ENCODE results near the gene TNIP3. TPM values are rescaled to one million over a fixed set of nuclear protein-coding genes. Genes with fewer than 3 reads are reported as not detected.

Gene TNIP3
- total RNA-seq, 2 experiments from 2014 or later: 1.0 TPM; not detected in 1

DNA sequence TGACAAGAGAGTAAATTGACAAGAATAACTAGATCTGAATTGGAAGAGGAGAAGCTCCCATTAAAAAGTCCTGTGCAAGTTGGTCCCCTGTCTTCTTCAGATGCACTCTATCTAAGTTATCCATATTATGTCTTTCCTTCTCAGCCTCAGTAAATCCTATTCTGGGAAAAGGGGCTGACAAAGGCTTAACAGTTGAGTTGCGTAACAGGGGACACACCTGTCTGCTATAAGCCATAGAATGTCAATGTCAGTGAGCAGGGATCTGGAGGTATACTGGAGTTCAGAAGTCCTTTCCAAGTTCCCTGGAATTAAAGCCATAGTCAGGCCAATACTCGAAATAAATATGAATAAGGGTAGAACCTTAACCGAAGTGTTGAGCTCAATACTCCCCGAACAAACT lies 26.3 kb upstream of the TNIP3 start:
- no peaks in the 10 kb centered on the region for H3K9me3 ChIP-seq (ENCODE audit: low read length)
- H3K4me3 ChIP-seq (ENCODE audit: low read depth, low read length, poor library complexity, severe bottlenecking): no peak overlapping the region
- no peak overlapping the region for H2AFZ ChIP-seq (ENCODE audit: low read length)
- no peak for DNase-seq (ENCODE audit: low spot score)
- H3K36me3 ChIP-seq (ENCODE audit: insufficient read depth, low read length): no peaks in the 10 kb centered on the region
- H4K20me1 ChIP-seq (ENCODE audit: insufficient read depth, low read length): no peaks in the 10 kb centered on the region
- intact Hi-C loops (cut with micrococcal nuclease; ENCODE audit: unreplicated experiment): no loop called here
- no peak overlapping the region for H3K27ac ChIP-seq (ENCODE audit: low read depth, low read length, poor library complexity, severe bottlenecking)
- H3K9me2 ChIP-seq (ENCODE audit: insufficient read depth, low read length): no peaks in the 10 kb centered on the region
- TF ChIP-seq, protein P1, sequence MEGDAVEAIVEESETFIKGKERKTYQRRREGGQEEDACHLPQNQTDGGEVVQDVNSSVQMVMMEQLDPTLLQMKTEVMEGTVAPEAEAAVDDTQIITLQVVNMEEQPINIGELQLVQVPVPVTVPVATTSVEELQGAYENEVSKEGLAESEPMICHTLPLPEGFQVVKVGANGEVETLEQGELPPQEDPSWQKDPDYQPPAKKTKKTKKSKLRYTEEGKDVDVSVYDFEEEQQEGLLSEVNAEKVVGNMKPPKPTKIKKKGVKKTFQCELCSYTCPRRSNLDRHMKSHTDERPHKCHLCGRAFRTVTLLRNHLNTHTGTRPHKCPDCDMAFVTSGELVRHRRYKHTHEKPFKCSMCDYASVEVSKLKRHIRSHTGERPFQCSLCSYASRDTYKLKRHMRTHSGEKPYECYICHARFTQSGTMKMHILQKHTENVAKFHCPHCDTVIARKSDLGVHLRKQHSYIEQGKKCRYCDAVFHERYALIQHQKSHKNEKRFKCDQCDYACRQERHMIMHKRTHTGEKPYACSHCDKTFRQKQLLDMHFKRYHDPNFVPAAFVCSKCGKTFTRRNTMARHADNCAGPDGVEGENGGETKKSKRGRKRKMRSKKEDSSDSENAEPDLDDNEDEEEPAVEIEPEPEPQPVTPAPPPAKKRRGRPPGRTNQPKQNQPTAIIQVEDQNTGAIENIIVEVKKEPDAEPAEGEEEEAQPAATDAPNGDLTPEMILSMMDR (conservative IDR thresholded peaks at IDR 0.05; ENCODE audit: low read length): no peak
- no peaks in the 10 kb centered on the region for H3K79me2 ChIP-seq (ENCODE audit: insufficient read depth, low read depth, low read length)
- BruUV-seq (replicated peaks): no TSS peak
- POLR2A ChIA-PET: no interaction called here
- CTCF ChIA-PET (ENCODE audit: unreplicated experiment): no interaction called here
- no peak overlapping the region for H3K4me2 ChIP-seq (ENCODE audit: low read length)
- H3K4me1 ChIP-seq (ENCODE audit: insufficient read depth, low read length, poor library complexity, severe bottlenecking): no peaks in the 10 kb centered on the region

DNA sequence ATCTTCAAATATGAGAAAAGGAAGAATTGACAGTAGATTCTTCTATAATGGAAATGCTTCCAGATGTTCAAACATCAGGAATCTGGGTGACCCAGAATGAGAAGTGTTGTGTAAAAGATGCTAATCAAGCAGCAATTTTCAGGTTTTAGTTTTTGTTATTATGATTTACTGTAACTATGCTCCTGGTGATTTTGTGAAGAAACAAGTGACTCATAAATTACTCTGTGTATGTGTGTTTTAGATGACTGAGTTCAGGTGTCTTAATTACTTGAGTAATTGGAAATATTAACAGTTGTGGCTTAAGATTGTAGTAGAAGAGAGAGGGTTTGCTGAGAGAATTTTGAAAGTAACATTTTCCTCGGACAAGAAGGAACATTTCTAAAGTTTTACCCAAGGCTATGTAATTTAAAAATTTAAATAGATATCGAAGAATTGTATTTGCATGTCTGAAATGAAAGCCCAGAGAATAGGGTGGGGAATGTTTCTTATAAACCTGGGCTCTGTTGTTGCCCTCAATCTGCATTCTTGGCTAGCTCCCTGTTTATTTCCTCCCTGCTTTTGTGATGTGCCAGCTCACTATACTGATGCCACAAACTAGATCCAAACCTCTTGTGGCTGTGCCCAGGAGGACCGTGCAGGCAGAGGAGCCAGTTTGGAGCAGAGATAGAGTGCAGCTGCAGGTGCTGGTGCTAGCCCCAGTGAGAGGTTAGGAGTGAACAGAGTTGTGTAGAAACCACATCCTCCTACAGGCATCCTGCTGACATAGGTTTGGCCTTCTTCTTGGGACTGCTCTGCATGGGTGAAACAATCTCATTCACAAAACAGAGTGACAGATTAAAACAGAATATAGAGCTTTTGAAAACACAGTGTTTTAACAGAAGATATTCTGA lies 25.4 kb upstream of the TNIP3 start:
- H3K79me2 ChIP-seq (ENCODE audit: insufficient read depth, low read depth, low read length): no peaks in the 10 kb centered on the region
- no peak overlapping the region for H3K27ac ChIP-seq (ENCODE audit: low read depth, low read length, poor library complexity, severe bottlenecking)
- DNase-seq (ENCODE audit: low spot score): peak; percentile 17
- no peaks in the 10 kb centered on the region for H4K20me1 ChIP-seq (ENCODE audit: insufficient read depth, low read length)
- H3K4me2 ChIP-seq (ENCODE audit: low read length): no peak overlapping the region
- no peak overlapping the region for H2AFZ ChIP-seq (ENCODE audit: low read length)
- H3K9me3 ChIP-seq (ENCODE audit: low read length): no peaks in the 10 kb centered on the region
- no peak overlapping the region for H3K4me3 ChIP-seq (ENCODE audit: low read depth, low read length, poor library complexity, severe bottlenecking)
- H3K9me2 ChIP-seq (ENCODE audit: insufficient read depth, low read length): no peaks in the 10 kb centered on the region
- H3K4me1 ChIP-seq (ENCODE audit: insufficient read depth, low read length, poor library complexity, severe bottlenecking): no peaks in the 10 kb centered on the region
- TF ChIP-seq, protein P1 (conservative IDR thresholded peaks at IDR 0.05; ENCODE audit: low read length): no peak
- TF ChIP-seq EZH2phosphoT487 (IDR thresholded peaks at IDR 0.05; ENCODE audit: borderline replicate concordance, low read depth, low read length): no peak
- POLR2A ChIA-PET: interaction anchor here (0.7 kb wide), 1 partner anchor 13 kb away, joined by 3 read pairs; no protein-coding TSS in a partner anchor
- CTCF ChIA-PET (ENCODE audit: unreplicated experiment): no interaction called here
- no TSS peak for BruUV-seq (replicated peaks)
- H3K36me3 ChIP-seq (ENCODE audit: insufficient read depth, low read length): no peaks in the 10 kb centered on the region
- intact Hi-C loops (cut with micrococcal nuclease; ENCODE audit: unreplicated experiment): no loop called here

DNA sequence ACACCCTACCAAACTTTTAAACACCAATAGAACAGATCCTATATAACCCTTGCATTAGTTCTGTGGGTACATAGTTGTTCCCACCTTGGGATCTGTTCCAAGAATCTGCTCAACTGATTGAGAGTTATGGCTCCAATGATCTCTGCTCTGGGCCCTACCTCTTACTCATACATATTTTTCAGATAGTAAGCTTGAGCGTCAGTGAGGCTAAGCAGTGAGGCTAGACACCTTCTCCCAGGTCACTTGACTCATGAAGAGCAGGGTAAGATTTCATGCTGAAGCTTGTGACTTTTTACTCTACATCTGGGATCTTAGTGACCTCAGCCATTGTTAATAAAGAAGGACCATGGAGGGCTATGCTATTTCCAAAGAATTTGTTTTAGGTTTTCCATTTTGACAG lies 23.1 kb upstream of the TNIP3 start:
- no TSS peak for BruUV-seq (replicated peaks)
- intact Hi-C loops (cut with micrococcal nuclease; ENCODE audit: unreplicated experiment): no loop called here
- H3K9me2 ChIP-seq (ENCODE audit: insufficient read depth, low read length): no peaks in the 10 kb centered on the region
- H3K4me1 ChIP-seq (ENCODE audit: insufficient read depth, low read length, poor library complexity, severe bottlenecking): peaks cover 4% of the 10 kb centered on the region
- CTCF ChIA-PET (ENCODE audit: unreplicated experiment): no interaction called here
- POLR2A ChIA-PET: interaction anchor here (1.1 to 1.7 kb wide), 2 partner anchors 9 to 13 kb away, joined by 4 read pairs; no protein-coding TSS in a partner anchor
- H4K20me1 ChIP-seq (ENCODE audit: insufficient read depth, low read length): no peaks in the 10 kb centered on the region
- no peak overlapping the region for H3K4me2 ChIP-seq (ENCODE audit: low read length)
- no peak for DNase-seq (ENCODE audit: low spot score)
- H2AFZ ChIP-seq (ENCODE audit: low read length): no peak overlapping the region
- no peak overlapping the region for H3K27ac ChIP-seq (ENCODE audit: low read depth, low read length, poor library complexity, severe bottlenecking)
- TF ChIP-seq, protein P1 (conservative IDR thresholded peaks at IDR 0.05; ENCODE audit: low read length): no peak
- TF ChIP-seq EZH2phosphoT487 (IDR thresholded peaks at IDR 0.05; ENCODE audit: borderline replicate concordance, low read depth, low read length): no peak
- no peak overlapping the region for H3K4me3 ChIP-seq (ENCODE audit: low read depth, low read length, poor library complexity, severe bottlenecking)
- no peaks in the 10 kb centered on the region for H3K79me2 ChIP-seq (ENCODE audit: insufficient read depth, low read depth, low read length)
- H3K9me3 ChIP-seq (ENCODE audit: low read length): peaks cover 6% of the 10 kb centered on the region; the same call in 1 of the 2 replicates
- no peaks in the 10 kb centered on the region for H3K36me3 ChIP-seq (ENCODE audit: insufficient read depth, low read length)

Data from OCI-LY7 (cell line).